GM19455 (cell line): Measurements from ENCODE around the gene KIAA1191.

ENCODE experiments used
- ATAC-seq: cut with Tn5 transposase; IDR thresholded peaks from one replicate; pipeline ENCODE4 v1.9.1; 2021; ENCODE audit not compliant: unreplicated experiment

The KIAA1191 gene

GRCh38 chr5:176366232-176366894 lies 4.8 kb upstream of the KIAA1191 start:
- ATAC-seq = no peak

- ATAC-seq = peak; percentile 25
Observed at GRCh38 chr5:176365351-176366231, 4.0 kb upstream of the KIAA1191 start, which contains the start of gene ARL10. Gene ARL10, plus strand, starts transcription at chr5:176365487. Its CDS starts 77 bp downstream, at chr5:176365564.

- no peak for ATAC-seq
Observed at GRCh38 chr5:176364765-176365350, 3.3 kb upstream of the KIAA1191 start.

- ATAC-seq = peak; percentile 3
Observed at GRCh38 chr5:176362233-176362490, 598 bp upstream of the KIAA1191 start.

- ATAC-seq = no peak
Observed at GRCh38 chr5:176360894-176361436, 599 bp downstream of the KIAA1191 start.

- no peak for ATAC-seq
Observed at GRCh38 chr5:176359658-176360057, 1.9 kb downstream of the KIAA1191 start.

- no peak for ATAC-seq
Observed at GRCh38 chr5:176356179-176356566, 5.4 kb downstream of the KIAA1191 start.

GRCh38 chr5:176355400-176356178 lies 6.0 kb downstream of the KIAA1191 start:
- no peak for ATAC-seq

- ATAC-seq = no peak
Observed at GRCh38 chr5:176353533-176353932, 8.0 kb downstream of the KIAA1191 start.

- ATAC-seq = no peak
Observed at GRCh38 chr5:176352116-176352878, 9.3 kb downstream of the KIAA1191 start.

- ATAC-seq = no peak
Observed at GRCh38 chr5:176350416-176350815, 11.1 kb downstream of the KIAA1191 start.

GRCh38 chr5:176342766-176343458 lies 18.7 kb downstream of the KIAA1191 start:
- ATAC-seq = no peak

GRCh38 chr5:176342158-176342483 lies 19.4 kb downstream of the KIAA1191 start:
- ATAC-seq = no peak

- no peak for ATAC-seq
Observed at GRCh38 chr5:176341325-176342157, 20.0 kb downstream of the KIAA1191 start.

- ATAC-seq = no peak
Observed at GRCh38 chr5:176339304-176339703, 22.3 kb downstream of the KIAA1191 start.

GRCh38 chr5:176337913-176338312 lies 23.7 kb downstream of the KIAA1191 start:
- no peak for ATAC-seq

GRCh38 chr5:176334031-176334770 lies 27.4 kb downstream of the KIAA1191 start:
- no peak for ATAC-seq

- no peak for ATAC-seq
Observed at GRCh38 chr5:176320577-176320976, 41.0 kb downstream of the KIAA1191 start.
